Smooth muscle cell (in vitro differentiated cells): Measurements from ENCODE around the gene EFNB1. TPM values are rescaled to one million over a fixed set of nuclear protein-coding genes. Genes with fewer than 3 reads are reported as not detected.

ENCODE experiments used
- DNase-seq: peaks from one replicate; lab custom pipeline; 2025; ENCODE audit not compliant: unreplicated experiment; lab: John Stamatoyannopoulos, UW
- H2AFZ ChIP-seq: fragments of 200-600 bp; sonication (generic); 2 replicates; pipeline ENCODE4 v1.6.0; 2016; ENCODE audit warnings: antibody characterized with exemption, low read depth, mild to moderate bottlenecking
- H3F3A ChIP-seq: fragments of 200-600 bp; sonication (generic); 2 replicates; pipeline ENCODE4 v1.6.0; 2017; ENCODE audit warnings: antibody characterized with exemption, low read depth
- H3K27ac ChIP-seq: fragments of 200-600 bp; sonication (generic); 2 replicates; pipeline ENCODE4 v1.5.1; 2016; ENCODE audit warnings: low read depth, mild to moderate bottlenecking
- H3K27me3 ChIP-seq: fragments of 200-600 bp; sonication (generic); 2 replicates; pipeline ENCODE4 v1.6.1; 2016; ENCODE audit warnings: low read depth, mild to moderate bottlenecking
- H3K36me3 ChIP-seq: fragments of 200-600 bp; sonication (generic); 2 replicates; pipeline ENCODE4 v1.5.1; 2016; ENCODE audit warnings: low read depth
- H3K4me1 ChIP-seq: fragments of 200-600 bp; sonication (generic); 2 replicates; pipeline ENCODE4 v1.5.1; 2016; ENCODE audit warnings: low read depth
- H3K4me2 ChIP-seq: fragments of 200-600 bp; sonication (generic); 2 replicates; pipeline ENCODE4 v1.6.0; 2016; ENCODE audit warnings: mild to moderate bottlenecking
- H3K4me3 ChIP-seq: fragments of 200-600 bp; sonication (generic); 2 replicates; pipeline ENCODE4 v1.5.1; 2016; ENCODE audit warnings: mild to moderate bottlenecking
- H3K79me2 ChIP-seq: fragments of 200-600 bp; sonication (generic); 2 replicates; pipeline ENCODE4 v1.6.0; 2016; ENCODE audit warnings: low read depth, mild to moderate bottlenecking
- H3K9ac ChIP-seq: fragments of 200-600 bp; sonication (generic); 2 replicates; pipeline ENCODE4 v1.6.0; 2016; ENCODE audit warnings: low read depth
- H3K9me3 ChIP-seq: fragments of 200-600 bp; sonication (generic); replicated peaks from 2 replicates; pipeline ENCODE4 v1.5.1; 2016; ENCODE audit warnings: low read depth
- H4K20me1 ChIP-seq: fragments of 200-600 bp; sonication (generic); 2 replicates; pipeline ENCODE4 v1.6.0; 2016; ENCODE audit warnings: low read depth
- CTCF ChIP-seq: fragments of 200-600 bp; sonication (generic); IDR thresholded peaks from 2 replicates; pipeline ENCODE4 v1.5.1; 2017; ENCODE audit warnings: borderline replicate concordance, mild to moderate bottlenecking, antibody characterized with exemption; ENCODE audit not compliant: insufficient read depth, poor library complexity, severe bottlenecking
- WGBS: methylation state at CpG from one replicate; pipeline ENCODE4 v1.1.7; 2016; ENCODE audit warnings: low lambda C conversion rate; 5-methylcytosine and 5-hydroxymethylcytosine counted together
- polyA plus RNA-seq: library from polyadenylated mRNA; unstranded; fragments of >200 nt; fragmentation: Nextera tagmentation; extraction: Ambion mirVana; gene quantifications from 2 replicates; pipeline ENCODE4 v1.2.1, GENCODE V29; 2016
- total RNA-seq: library from RNA; depleted of rRNA; stranded (reverse); fragments of >200 nt; gene quantifications from 2 replicates; pipeline ENCODE4 v1.2.3, GENCODE V29; 2014

The EFNB1 gene
- total and polyA plus RNA-seq, 2 experiments from 2014 or later, result 41.4 to 58.3 TPM

- Histone ChIP-seq H3K4me3 (no peak overlapping the region), H3F3A (no peaks in the 10 kb centered on the region), H3K27me3 (no peaks in the 10 kb centered on the region), H3K4me2 (no peak overlapping the region), H3K9ac (no peak overlapping the region), H2AFZ (no peak overlapping the region), H3K27ac (no peak overlapping the region), H3K9me3 (no peaks in the 10 kb centered on the region), H3K4me1 (no peaks in the 10 kb centered on the region), H3K79me2 (no peaks in the 10 kb centered on the region), H3K36me3 (no peaks in the 10 kb centered on the region), H4K20me1 (no peaks in the 10 kb centered on the region)
- TF ChIP-seq CTCF, result no peak
- 72% methylated on average over 3 of the region's 3 CpGs for WGBS
- DNase-seq, result no peak
Observed at GRCh38 chrX:68821616-68822015, 7.2 kb upstream of the EFNB1 start.

- no peak for DNase-seq
- H3K36me3 ChIP-seq, result no peaks in the 10 kb centered on the region
- 52% methylated on average over 14 of the region's 14 CpGs for WGBS
- no peak overlapping the region for H3K9ac ChIP-seq
- no peak overlapping the region for H2AFZ ChIP-seq
- no peaks in the 10 kb centered on the region for H3K9me3 ChIP-seq
- H3K4me2 ChIP-seq, result no peak overlapping the region
- H3K4me1 ChIP-seq, result no peaks in the 10 kb centered on the region
- H3K27ac ChIP-seq, result no peak overlapping the region
- no peak overlapping the region for H3K4me3 ChIP-seq
- no peaks in the 10 kb centered on the region for H3F3A ChIP-seq
- no peaks in the 10 kb centered on the region for H3K79me2 ChIP-seq
- peak; percentile 46 for TF ChIP-seq CTCF
- H3K27me3 ChIP-seq, result no peaks in the 10 kb centered on the region
- no peaks in the 10 kb centered on the region for H4K20me1 ChIP-seq
Observed at GRCh38 chrX:68822641-68823410, 6.0 kb upstream of the EFNB1 start.

GRCh38 chrX:68823413-68824151 lies 5.2 kb upstream of the EFNB1 start:
- H3K79me2 ChIP-seq, result no peaks in the 10 kb centered on the region
- no peaks in the 10 kb centered on the region for H4K20me1 ChIP-seq
- no peak overlapping the region for H3K4me2 ChIP-seq
- H3K9ac ChIP-seq, result no peak overlapping the region
- TF ChIP-seq CTCF, result no peak
- H3K9me3 ChIP-seq, result no peaks in the 10 kb centered on the region
- no peak overlapping the region for H2AFZ ChIP-seq
- no peaks in the 10 kb centered on the region for H3K27me3 ChIP-seq
- no peaks in the 10 kb centered on the region for H3F3A ChIP-seq
- H3K4me1 ChIP-seq, result no peaks in the 10 kb centered on the region
- no peak overlapping the region for H3K27ac ChIP-seq
- 82% methylated on average over 10 of the region's 10 CpGs for WGBS
- no peak for DNase-seq
- no peak overlapping the region for H3K4me3 ChIP-seq
- no peaks in the 10 kb centered on the region for H3K36me3 ChIP-seq
